GM12878 (cell line): ENCODE measurements around the gene ACBD7. TPM values are rescaled to one million over a fixed set of nuclear protein-coding genes. Genes with fewer than 3 reads are reported as not detected.

Source experiments
- ATAC-seq: fragments of 200-7000 bp; cut with Tn5 transposase; 3 replicates; pipeline ENCODE4 v1.9.1; 2020; ENCODE audit warnings: mild to moderate bottlenecking, moderate library complexity
- BruUV-seq: library from RNA; stranded (reverse); fragments of 400-500 nt; replicated peaks from 2 replicates; lab custom pipeline; 2021; lab: Mats Ljungman, UMichigan
- CTCF ChIA-PET: fragments of 300-600 bp; sonication (Branson Sonifier 250); formaldehyde crosslinking; extraction: SDS; loops from one replicate; lab custom pipeline; 2021; ENCODE audit warnings: inconsistent platforms; lab: Yijun Ruan, JAX
- POLR2A ChIA-PET: fragments of 350-600 bp; formaldehyde crosslinking; extraction: SDS; loops from one replicate; lab custom pipeline; 2021; ENCODE audit warnings: inconsistent platforms; lab: Charles Lee
- RAD21 ChIA-PET: fragments of 300-600 bp; sonication (Branson Sonifier 250); formaldehyde crosslinking; loops from one replicate; lab custom pipeline; 2023; ENCODE audit warnings: antibody characterized with exemption; ENCODE audit not compliant: unreplicated experiment; lab: Charles Lee
- SMC1A ChIA-PET: fragments of 300-600 bp; sonication (Branson Sonifier 250); formaldehyde crosslinking; loops from one replicate; lab custom pipeline; 2023; ENCODE audit not compliant: unreplicated experiment, uncharacterized antibody; lab: Charles Lee
- DNase-seq: peaks from one replicate; pipeline ENCODE4 v3.0.0-alpha.2; 2011; ENCODE audit warnings: low read depth, low spot score
- FAIRE-seq: peaks from 3 replicates; lab custom pipeline; 2011; peaks lifted over from hg19 to GRCh38; lab: Jason Lieb, UNC
- H2AFZ ChIP-seq: 2 replicates; pipeline ENCODE4 v1.6.0; 2011; ENCODE audit warnings: low read depth, low read length, control low read depth; ENCODE audit not compliant: control insufficient read depth
- H3K27ac ChIP-seq: 2 replicates; pipeline ENCODE4 v1.5.1; 2011; ENCODE audit warnings: control low read depth; ENCODE audit not compliant: control insufficient read depth, insufficient read depth
- H3K27me3 ChIP-seq, 2 experiments: replicated peaks in 1 of 2; 2 replicates each; pipeline versions ENCODE4 v1.6.0 to v1.6.1; 2011; ENCODE audit warnings: low read length in 1 of 2; ENCODE audit not compliant: control insufficient read depth in 2 of 2, insufficient read depth in 2 of 2
- H3K36me3 ChIP-seq, 2 experiments: 2 replicates each; pipeline ENCODE4 v1.5.1; 2011; ENCODE audit warnings: low read length in 1 of 2; ENCODE audit not compliant: control insufficient read depth in 2 of 2, insufficient read depth in 2 of 2
- H3K4me1 ChIP-seq: 2 replicates; pipeline ENCODE4 v1.6.1; 2011; ENCODE audit warnings: mild to moderate bottlenecking, low read length, moderate library complexity, mixed read lengths; ENCODE audit not compliant: control insufficient read depth, insufficient read depth
- H3K4me2 ChIP-seq: 2 replicates; pipeline ENCODE4 v1.6.0; 2011; ENCODE audit warnings: control low read depth; ENCODE audit not compliant: control insufficient read depth, insufficient read depth
- H3K4me3 ChIP-seq: fragments of 200-600 bp; sonication (generic); 2 replicates; pipeline ENCODE4 v1.5.1; 2016
- H3K79me2 ChIP-seq: 2 replicates; pipeline ENCODE4 v1.6.0; 2011; ENCODE audit warnings: low read length; ENCODE audit not compliant: control insufficient read depth, insufficient read depth
- H3K9ac ChIP-seq: 2 replicates; pipeline ENCODE4 v1.8.0; 2011; ENCODE audit warnings: low read length, control low read depth, mixed read lengths; ENCODE audit not compliant: control insufficient read depth, insufficient read depth
- H3K9me3 ChIP-seq: replicated peaks from 3 replicates; pipeline ENCODE4 v1.5.1; 2011; ENCODE audit warnings: mild to moderate bottlenecking, low read length; ENCODE audit not compliant: control insufficient read depth, insufficient read depth
- H4K20me1 ChIP-seq: 2 replicates; pipeline ENCODE4 v1.6.0; 2011; ENCODE audit not compliant: control insufficient read depth, insufficient read depth
- CEBPB ChIP-seq, 2 experiments: fragments of 150-350 bp in 1 of 2; IDR thresholded peaks; 2 replicates each; pipeline ENCODE4 v1.6.1; 2012 to 2014; ENCODE audit warnings: low read depth in 2 of 2, low read length in 2 of 2, borderline replicate concordance in 1 of 2, inconsistent platforms in 1 of 2
- ETV6 ChIP-seq, 2 experiments: fragments of 450-650 bp in 1 of 2; IDR thresholded peaks in 1 of 2; conservative IDR thresholded peaks in 1 of 2; 2 replicates each; pipeline ENCODE4 v1.6.1; 2014; ENCODE audit warnings: antibody characterized with exemption in 1 of 2, borderline replicate concordance in 1 of 2, low read depth in 1 of 2, mild to moderate bottlenecking in 1 of 2, moderate library complexity in 1 of 2
- FOXM1 ChIP-seq: IDR thresholded peaks from 2 replicates; pipeline ENCODE4 v1.6.1; 2012; ENCODE audit warnings: low read depth, mild to moderate bottlenecking, inconsistent platforms, low read length, moderate library complexity
- HDGF ChIP-seq: fragments of 450-650 bp; IDR thresholded peaks from 2 replicates; pipeline ENCODE4 v1.6.1; 2016; ENCODE audit warnings: antibody characterized with exemption
- MAX ChIP-seq: IDR thresholded peaks from 2 replicates; pipeline ENCODE4 v1.6.1; 2012; ENCODE audit warnings: low read depth, low read length, improper control_type of control experiment
- NR2C1 ChIP-seq: fragments of 450-650 bp; IDR thresholded peaks from 2 replicates; pipeline ENCODE4 v1.6.1; 2017; ENCODE audit warnings: antibody characterized with exemption, mild to moderate bottlenecking, moderate library complexity
- TCF12 ChIP-seq: IDR thresholded peaks from 2 replicates; pipeline ENCODE4 v1.6.1; 2011; ENCODE audit warnings: low read depth, mild to moderate bottlenecking, low read length
- ZBTB4 ChIP-seq: fragments of 450-650 bp; formaldehyde crosslinking; IDR thresholded peaks from 2 replicates; pipeline ENCODE4 v1.4.0; 2022; ENCODE audit warnings: mild to moderate bottlenecking, moderate library complexity
- ZNF217 ChIP-seq: fragments of 450-650 bp; IDR thresholded peaks from 2 replicates; pipeline ENCODE4 v1.6.1; 2017; ENCODE audit warnings: antibody characterized with exemption, mild to moderate bottlenecking
- WGBS: methylation state at CpG from one replicate; pipeline ENCODE4 v1.1.6; 2016; ENCODE audit warnings: low lambda C conversion rate; ENCODE audit not compliant: insufficient replicate concordance, insufficient coverage; ENCODE audit errors: missing lambda C conversion rate; 5-methylcytosine and 5-hydroxymethylcytosine counted together
- in situ Hi-C: fragments of 300-500 bp; cut with MboI; formaldehyde crosslinking; loops from 9 replicates; pipeline ENCODE4 v1.14.3; 2018; ENCODE audit warnings: mixed read lengths
- intact Hi-C: fragments of 100-400 bp; cut with micrococcal nuclease; formaldehyde crosslinking; loops from one replicate; pipeline ENCODE4 v1.14.2; 2022; ENCODE audit not compliant: unreplicated experiment
- polyA plus RNA-seq, 11 experiments: library from polyadenylated mRNA; depleted of rRNA in 4 of 11; unstranded in 6 of 11; stranded (reverse) in 5 of 11; fragments of >200 nt; fragmentation: Nextera tagmentation in 4 of 11; fragmentation: Illumina TruSeq in 1 of 11; extraction: Ambion mirVana in 4 of 11; extraction: Trizol in 1 of 11; gene quantifications; 1 replicate in 1 of 11; 2 replicates in 10 of 11; pipeline versions ENCODE4 v1.2.1 to v1.2.3, GENCODE V29; 2011 to 2016; ENCODE audit warnings: inconsistent platforms in 2 of 11, missing spikeins in 2 of 11, low read depth in 1 of 11
- total RNA-seq, 4 experiments: library from RNA; depleted of rRNA in 3 of 4; stranded (reverse); fragments of >200 nt in 3 of 4; fragmentation: Illumina TruSeq in 1 of 4; extraction: Trizol in 1 of 4; gene quantifications; 2 replicates each; pipeline versions ENCODE4 v1.2.1 to v1.2.3, GENCODE V29; 2013 to 2021
- TF ChIP-seq, protein P1 (sequence below): fragments of 450-650 bp; IDR thresholded peaks from 2 replicates; pipeline ENCODE4 v1.6.1; 2017; ENCODE audit warnings: mild to moderate bottlenecking
- TF ChIP-seq, protein P2 (sequence below): IDR thresholded peaks from 2 replicates; pipeline ENCODE4 v1.6.1; 2012; ENCODE audit warnings: improper control_type of control experiment, low read depth, low read length; ENCODE audit not compliant: insufficient replicate concordance
- TF ChIP-seq, protein P3 (sequence below): IDR thresholded peaks from 2 replicates; pipeline ENCODE4 v1.6.1; 2011; ENCODE audit warnings: borderline replicate concordance, low read depth, mild to moderate bottlenecking, moderate library complexity, mixed read lengths, low read length; ENCODE audit not compliant: insufficient read depth; ENCODE audit errors: extremely low read length

ACBD7 gene
- total and polyA plus RNA-seq, 10 of the 15 experiments (the other 5 are each of a cell fraction or from before 2014, with no cell fraction given), result 0.04 to 0.74 (median 0.36) TPM

DNA sequence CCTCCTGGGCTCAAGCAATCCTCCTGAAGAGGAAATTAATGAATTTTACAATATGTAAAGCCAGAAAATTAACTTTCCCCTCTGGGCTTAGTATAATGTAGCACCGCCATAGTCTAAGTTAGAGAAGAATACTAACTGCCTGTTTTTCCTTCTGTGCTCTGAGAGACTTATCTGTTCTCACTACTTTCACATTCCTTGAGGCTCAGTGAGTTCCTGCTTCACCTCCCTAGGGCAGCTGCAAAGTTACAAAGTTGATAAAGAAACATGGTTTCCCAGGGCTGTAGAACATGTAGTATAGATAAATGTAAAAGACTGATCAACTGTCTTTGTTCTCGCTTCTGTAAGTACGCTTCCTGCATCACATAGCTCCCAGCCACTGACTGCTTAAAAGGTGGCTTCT lies 60.8 kb downstream of the ACBD7 start:
- FAIRE-seq, result no peak
- Histone ChIP-seq H3K4me1 (no peaks in the 10 kb centered on the region; the same call in 1 of the 2 replicates), H3K9me3 (no peaks in the 10 kb centered on the region), H3K27me3 (no peaks in the 10 kb centered on the region), H3K36me3 (no peaks in the 10 kb centered on the region), H3K9ac (no peak overlapping the region), H2AFZ (no peak overlapping the region), H3K4me2 (no peak overlapping the region), H3K4me3 (no peak overlapping the region), H4K20me1 (no peaks in the 10 kb centered on the region), H3K27ac (no peak overlapping the region), H3K79me2 (no peaks in the 10 kb centered on the region)
- no peak for DNase-seq
- no TSS peak for BruUV-seq
- ATAC-seq, result no peak
- ChIA-PET CTCF (no interaction called here), POLR2A (no interaction called here), SMC1A (interaction anchor here (1.1 kb wide), 1 partner anchor 40 kb away, joined by 3 read pairs; no protein-coding TSS in a partner anchor), RAD21 (no interaction called here)
- WGBS, result 87% methylated on average over 3 of the region's 3 CpGs
- intact Hi-C loops, result no loop called here
- in situ Hi-C loops, result no loop called here
- TF ChIP-seq ETV6 (conservative IDR thresholded peaks at IDR 0.05 in 1 of 2, IDR thresholded peaks at IDR 0.05 in 1 of 2; ENCODE audit: borderline replicate concordance in 1 of 2, low read depth in 1 of 2), result no peak
- TF ChIP-seq, protein P1, sequence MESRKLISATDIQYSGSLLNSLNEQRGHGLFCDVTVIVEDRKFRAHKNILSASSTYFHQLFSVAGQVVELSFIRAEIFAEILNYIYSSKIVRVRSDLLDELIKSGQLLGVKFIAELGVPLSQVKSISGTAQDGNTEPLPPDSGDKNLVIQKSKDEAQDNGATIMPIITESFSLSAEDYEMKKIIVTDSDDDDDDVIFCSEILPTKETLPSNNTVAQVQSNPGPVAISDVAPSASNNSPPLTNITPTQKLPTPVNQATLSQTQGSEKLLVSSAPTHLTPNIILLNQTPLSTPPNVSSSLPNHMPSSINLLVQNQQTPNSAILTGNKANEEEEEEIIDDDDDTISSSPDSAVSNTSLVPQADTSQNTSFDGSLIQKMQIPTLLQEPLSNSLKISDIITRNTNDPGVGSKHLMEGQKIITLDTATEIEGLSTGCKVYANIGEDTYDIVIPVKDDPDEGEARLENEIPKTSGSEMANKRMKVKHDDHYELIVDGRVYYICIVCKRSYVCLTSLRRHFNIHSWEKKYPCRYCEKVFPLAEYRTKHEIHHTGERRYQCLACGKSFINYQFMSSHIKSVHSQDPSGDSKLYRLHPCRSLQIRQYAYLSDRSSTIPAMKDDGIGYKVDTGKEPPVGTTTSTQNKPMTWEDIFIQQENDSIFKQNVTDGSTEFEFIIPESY, result no peak
- TF ChIP-seq FOXM1, result no peak
- TF ChIP-seq MAX, result no peak
- no peak for TF ChIP-seq ZNF217
- no peak for TF ChIP-seq HDGF
- TF ChIP-seq, protein P2, sequence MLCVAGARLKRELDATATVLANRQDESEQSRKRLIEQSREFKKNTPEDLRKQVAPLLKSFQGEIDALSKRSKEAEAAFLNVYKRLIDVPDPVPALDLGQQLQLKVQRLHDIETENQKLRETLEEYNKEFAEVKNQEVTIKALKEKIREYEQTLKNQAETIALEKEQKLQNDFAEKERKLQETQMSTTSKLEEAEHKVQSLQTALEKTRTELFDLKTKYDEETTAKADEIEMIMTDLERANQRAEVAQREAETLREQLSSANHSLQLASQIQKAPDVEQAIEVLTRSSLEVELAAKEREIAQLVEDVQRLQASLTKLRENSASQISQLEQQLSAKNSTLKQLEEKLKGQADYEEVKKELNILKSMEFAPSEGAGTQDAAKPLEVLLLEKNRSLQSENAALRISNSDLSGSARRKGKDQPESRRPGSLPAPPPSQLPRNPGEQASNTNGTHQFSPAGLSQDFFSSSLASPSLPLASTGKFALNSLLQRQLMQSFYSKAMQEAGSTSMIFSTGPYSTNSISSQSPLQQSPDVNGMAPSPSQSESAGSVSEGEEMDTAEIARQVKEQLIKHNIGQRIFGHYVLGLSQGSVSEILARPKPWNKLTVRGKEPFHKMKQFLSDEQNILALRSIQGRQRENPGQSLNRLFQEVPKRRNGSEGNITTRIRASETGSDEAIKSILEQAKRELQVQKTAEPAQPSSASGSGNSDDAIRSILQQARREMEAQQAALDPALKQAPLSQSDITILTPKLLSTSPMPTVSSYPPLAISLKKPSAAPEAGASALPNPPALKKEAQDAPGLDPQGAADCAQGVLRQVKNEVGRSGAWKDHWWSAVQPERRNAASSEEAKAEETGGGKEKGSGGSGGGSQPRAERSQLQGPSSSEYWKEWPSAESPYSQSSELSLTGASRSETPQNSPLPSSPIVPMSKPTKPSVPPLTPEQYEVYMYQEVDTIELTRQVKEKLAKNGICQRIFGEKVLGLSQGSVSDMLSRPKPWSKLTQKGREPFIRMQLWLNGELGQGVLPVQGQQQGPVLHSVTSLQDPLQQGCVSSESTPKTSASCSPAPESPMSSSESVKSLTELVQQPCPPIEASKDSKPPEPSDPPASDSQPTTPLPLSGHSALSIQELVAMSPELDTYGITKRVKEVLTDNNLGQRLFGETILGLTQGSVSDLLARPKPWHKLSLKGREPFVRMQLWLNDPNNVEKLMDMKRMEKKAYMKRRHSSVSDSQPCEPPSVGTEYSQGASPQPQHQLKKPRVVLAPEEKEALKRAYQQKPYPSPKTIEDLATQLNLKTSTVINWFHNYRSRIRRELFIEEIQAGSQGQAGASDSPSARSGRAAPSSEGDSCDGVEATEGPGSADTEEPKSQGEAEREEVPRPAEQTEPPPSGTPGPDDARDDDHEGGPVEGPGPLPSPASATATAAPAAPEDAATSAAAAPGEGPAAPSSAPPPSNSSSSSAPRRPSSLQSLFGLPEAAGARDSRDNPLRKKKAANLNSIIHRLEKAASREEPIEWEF, result no peak
- TF ChIP-seq ZBTB4 (CRISPR knock-in tag), result no peak
- no peak for TF ChIP-seq TCF12
- TF ChIP-seq, protein P3, sequence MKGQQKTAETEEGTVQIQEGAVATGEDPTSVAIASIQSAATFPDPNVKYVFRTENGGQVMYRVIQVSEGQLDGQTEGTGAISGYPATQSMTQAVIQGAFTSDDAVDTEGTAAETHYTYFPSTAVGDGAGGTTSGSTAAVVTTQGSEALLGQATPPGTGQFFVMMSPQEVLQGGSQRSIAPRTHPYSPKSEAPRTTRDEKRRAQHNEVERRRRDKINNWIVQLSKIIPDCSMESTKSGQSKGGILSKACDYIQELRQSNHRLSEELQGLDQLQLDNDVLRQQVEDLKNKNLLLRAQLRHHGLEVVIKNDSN, result no peak
- no peak for TF ChIP-seq CEBPB (IDR thresholded peaks at IDR 0.05; ENCODE audit: borderline replicate concordance in 1 of 2, low read depth in 2 of 2, low read length in 2 of 2)
- no peak for TF ChIP-seq NR2C1
